Suprapubic skin (tissue), 4 donors: ENCODE measurements around the gene RAB11A.

Experiments used
- CTCF ChIP-seq, 2 donors: fragments of 200-600 bp in 1 of 2; fragments of 450-650 bp in 1 of 2; sonication (generic) in 1 of 2; IDR thresholded peaks; one replicate each; pipeline ENCODE4 v1.5.1; 2016 to 2019; ENCODE audit warnings: antibody characterized with exemption in 2 of 2, mild to moderate bottlenecking in 1 of 2, moderate library complexity in 1 of 2
- EP300 ChIP-seq: sonication (generic); formaldehyde crosslinking; IDR thresholded peaks from one replicate; pipeline ENCODE4 v1.6.1; 2017; ENCODE audit warnings: antibody characterized with exemption
- POLR2AphosphoS5 ChIP-seq, 3 donors: sonication (generic); formaldehyde crosslinking; IDR thresholded peaks; one replicate each; pipeline ENCODE4 v1.6.1; 2017; ENCODE audit warnings: antibody characterized with exemption in 3 of 3

GRCh38 chr15:65829130-65829764 lies 40.0 kb upstream of the RAB11A start:
- TF ChIP-seq EP300, result no peak
- TF ChIP-seq POLR2AphosphoS5 (IDR thresholded peaks at IDR 0.05), result no peak
- TF ChIP-seq CTCF (IDR thresholded peaks at IDR 0.05), result no peak
